Breast epithelium (tissue), 3 donors: ENCODE results near the gene TOMM34.

Experiments used
- CTCF ChIP-seq, 3 donors: fragments of 450-650 bp; IDR thresholded peaks; one replicate each; pipeline ENCODE4 v1.5.1; 2016 to 2017; ENCODE audit warnings: antibody characterized with exemption in 3 of 3, mild to moderate bottlenecking in 3 of 3, moderate library complexity in 3 of 3
- POLR2A ChIP-seq: fragments of 450-650 bp; IDR thresholded peaks from one replicate; pipeline ENCODE4 v1.6.1; 2016; ENCODE audit warnings: antibody characterized with exemption, mild to moderate bottlenecking, moderate library complexity
- POLR2AphosphoS5 ChIP-seq, 3 donors: sonication (generic); formaldehyde crosslinking; IDR thresholded peaks; one replicate each; pipeline ENCODE4 v1.6.1; 2017; ENCODE audit warnings: antibody characterized with exemption in 3 of 3

- TF ChIP-seq CTCF (IDR thresholded peaks at IDR 0.05) (no peak), POLR2AphosphoS5 (IDR thresholded peaks at IDR 0.05) (no peak), POLR2A (no peak)
Observed at GRCh38 chr20:44904377-44904776, 55.8 kb downstream of the TOMM34 start.
